Thyroid gland (tissue), 4 donors: ENCODE results near the gene FYB2. TPM values are rescaled to one million over a fixed set of nuclear protein-coding genes. Genes with fewer than 3 reads are reported as not detected.

Source experiments
- DNase-seq, 2 donors: peaks; one replicate each; pipeline ENCODE4 v3.0.0-alpha.2; 2019
- H3K27ac ChIP-seq, 3 donors: fragments of 200-600 bp; sonication (generic); 1 replicate in 2 of 3; 2 replicates in 1 of 3; pipeline ENCODE4 v1.5.1; 2016 to 2019; ENCODE audit warnings: mild to moderate bottlenecking in 1 of 3, moderate library complexity in 1 of 3
- H3K27me3 ChIP-seq: fragments of 200-600 bp; sonication (generic); one replicate; pipeline ENCODE4 v1.5.1; 2019
- H3K36me3 ChIP-seq, 2 donors: fragments of 200-600 bp; sonication (generic); one replicate each; pipeline ENCODE4 v1.5.1; 2016 to 2019
- H3K4me1 ChIP-seq, 2 donors: fragments of 200-600 bp; sonication (generic); one replicate each; pipeline ENCODE4 v1.5.1; 2017 to 2019
- H3K4me3 ChIP-seq, 3 donors: fragments of 200-600 bp; sonication (generic); replicated peaks in 1 of 3; 1 replicate in 2 of 3; 2 replicates in 1 of 3; pipeline ENCODE4 v1.5.1; 2016; ENCODE audit warnings: mild to moderate bottlenecking in 1 of 3
- H3K9me3 ChIP-seq: fragments of 200-600 bp; sonication (generic); one replicate; pipeline ENCODE4 v1.5.1; 2017
- POLR2A ChIP-seq, 2 donors: fragments of 450-650 bp; IDR thresholded peaks; one replicate each; pipeline ENCODE4 v1.6.1; 2017; ENCODE audit warnings: antibody characterized with exemption in 2 of 2, mild to moderate bottlenecking in 2 of 2, moderate library complexity in 1 of 2
- whole genome bisulfite sequencing, 2 donors: methylation state at CpG; one replicate each; pipeline ENCODE4 v1.1.5; 2017; 5-methylcytosine and 5-hydroxymethylcytosine counted together
- intact Hi-C: fragments of 100-400 bp; cut with DNase I; formaldehyde crosslinking; loops from one replicate; pipeline ENCODE4 v1.15.1; 2023
- total RNA-seq, 4 donors: library from RNA; depleted of rRNA; stranded (reverse); fragments of >200 nt; gene quantifications; one replicate each; pipeline ENCODE4 v1.2.3, GENCODE V29; 2016
- TF ChIP-seq, protein P1 (sequence below), 6 experiments: fragments of 200-600 bp in 3 of 6; fragments of 450-650 bp in 3 of 6; sonication (generic) in 3 of 6; IDR thresholded peaks; one replicate each; pipeline ENCODE4 v1.5.1; 2016 to 2019; ENCODE audit warnings: antibody characterized with exemption in 6 of 6, mild to moderate bottlenecking in 2 of 6, inconsistent platforms in 1 of 6, moderate library complexity in 1 of 6

Gene FYB2
- total RNA-seq, 4 donors from 2014 or later = 0.13 to 1.6 (median 0.78) TPM; not detected in 1

GRCh38 chr1:56745231-56745630 is 74.0 kb downstream of the FYB2 start:
- 88 to 91% methylated on average over 3 of the region's 3 CpGs for WGBS, 2 donors
- Histone ChIP-seq H3K27ac (no peak overlapping the region), H3K9me3 (no peaks in the 10 kb centered on the region), H3K4me3 (no peak overlapping the region), H3K4me1 (no peaks in the 10 kb centered on the region), H3K36me3 (no peaks in the 10 kb centered on the region), H3K27me3 (no peaks in the 10 kb centered on the region)
- DNase-seq = no peak
- no peak for TF ChIP-seq POLR2A (IDR thresholded peaks at IDR 0.05)
- TF ChIP-seq, protein P1, sequence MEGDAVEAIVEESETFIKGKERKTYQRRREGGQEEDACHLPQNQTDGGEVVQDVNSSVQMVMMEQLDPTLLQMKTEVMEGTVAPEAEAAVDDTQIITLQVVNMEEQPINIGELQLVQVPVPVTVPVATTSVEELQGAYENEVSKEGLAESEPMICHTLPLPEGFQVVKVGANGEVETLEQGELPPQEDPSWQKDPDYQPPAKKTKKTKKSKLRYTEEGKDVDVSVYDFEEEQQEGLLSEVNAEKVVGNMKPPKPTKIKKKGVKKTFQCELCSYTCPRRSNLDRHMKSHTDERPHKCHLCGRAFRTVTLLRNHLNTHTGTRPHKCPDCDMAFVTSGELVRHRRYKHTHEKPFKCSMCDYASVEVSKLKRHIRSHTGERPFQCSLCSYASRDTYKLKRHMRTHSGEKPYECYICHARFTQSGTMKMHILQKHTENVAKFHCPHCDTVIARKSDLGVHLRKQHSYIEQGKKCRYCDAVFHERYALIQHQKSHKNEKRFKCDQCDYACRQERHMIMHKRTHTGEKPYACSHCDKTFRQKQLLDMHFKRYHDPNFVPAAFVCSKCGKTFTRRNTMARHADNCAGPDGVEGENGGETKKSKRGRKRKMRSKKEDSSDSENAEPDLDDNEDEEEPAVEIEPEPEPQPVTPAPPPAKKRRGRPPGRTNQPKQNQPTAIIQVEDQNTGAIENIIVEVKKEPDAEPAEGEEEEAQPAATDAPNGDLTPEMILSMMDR (IDR thresholded peaks at IDR 0.05) = no peak
- intact Hi-C loops = no loop called here

- intact Hi-C loops = no loop called here
- WGBS, 2 donors = 86 to 90% methylated on average over 2 of the region's 2 CpGs
Measured at GRCh38 chr1:56728964-56729363, 90.2 kb downstream of the FYB2 start.

GRCh38 chr1:56726706-56727105 is 92.5 kb downstream of the FYB2 start:
- H3K27me3 ChIP-seq = no peaks in the 10 kb centered on the region
- TF ChIP-seq POLR2A (IDR thresholded peaks at IDR 0.05) = no peak
- TF ChIP-seq, protein P1 (IDR thresholded peaks at IDR 0.05) = no peak
- no peak for DNase-seq
- H3K4me1 ChIP-seq = no peaks in the 10 kb centered on the region
- no peak overlapping the region for H3K27ac ChIP-seq
- no peak overlapping the region for H3K4me3 ChIP-seq
- H3K36me3 ChIP-seq = no peaks in the 10 kb centered on the region
- intact Hi-C loops = no loop called here
- H3K9me3 ChIP-seq = no peaks in the 10 kb centered on the region

More at GRCh38 chr1:56728964-56729363, 90.2 kb downstream of the FYB2 start:
- no peaks in the 10 kb centered on the region for H3K36me3 ChIP-seq
- no peaks in the 10 kb centered on the region for H3K9me3 ChIP-seq
- H3K4me3 ChIP-seq = no peak overlapping the region
- H3K27ac ChIP-seq = no peak overlapping the region
- no peaks in the 10 kb centered on the region for H3K4me1 ChIP-seq
- no peaks in the 10 kb centered on the region for H3K27me3 ChIP-seq
- no peak for TF ChIP-seq POLR2A (IDR thresholded peaks at IDR 0.05)
- TF ChIP-seq, protein P1 (IDR thresholded peaks at IDR 0.05) = no peak
- DNase-seq = no peak

- WGBS, 2 donors = 70 to 75% methylated on average over 1 of the region's 1 CpG
Measured at GRCh38 chr1:56719171-56719570, 100.0 kb downstream of the FYB2 start.

DNA sequence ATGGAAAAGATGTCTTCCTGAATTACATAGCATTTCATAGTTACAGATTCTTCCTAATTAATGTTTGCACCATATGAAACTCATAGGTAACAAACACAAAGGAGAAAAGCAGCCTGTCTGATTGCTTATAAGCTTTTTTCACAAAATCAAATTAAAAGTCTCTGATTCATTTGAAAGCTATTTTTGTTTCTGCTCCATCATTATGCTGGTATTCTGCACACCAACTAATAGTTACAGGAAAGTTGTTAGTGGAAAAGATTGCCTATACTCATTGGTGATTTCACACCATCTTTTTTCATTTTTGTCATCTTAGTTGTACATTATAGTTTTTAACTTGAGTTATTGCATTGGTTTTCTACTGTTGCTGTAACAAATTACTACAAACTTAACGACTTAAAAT is 104.0 kb downstream of the FYB2 start:
- Histone ChIP-seq H3K27me3 (no peaks in the 10 kb centered on the region), H3K4me1 (no peaks in the 10 kb centered on the region), H3K36me3 (no peaks in the 10 kb centered on the region), H3K9me3 (no peaks in the 10 kb centered on the region), H3K27ac (no peak overlapping the region), H3K4me3 (no peak overlapping the region)
- intact Hi-C loops = no loop called here
- 60 to 71% methylated on average over 1 of the region's 1 CpG for WGBS, 2 donors
- DNase-seq = no peak
- no peak for TF ChIP-seq POLR2A (IDR thresholded peaks at IDR 0.05)
- TF ChIP-seq, protein P1 (IDR thresholded peaks at IDR 0.05) = no peak

More at GRCh38 chr1:56719171-56719570, 100.0 kb downstream of the FYB2 start:
- DNase-seq = no peak
- TF ChIP-seq, protein P1 (IDR thresholded peaks at IDR 0.05) = no peak
- TF ChIP-seq POLR2A (IDR thresholded peaks at IDR 0.05) = no peak
- Histone ChIP-seq H3K36me3 (no peaks in the 10 kb centered on the region), H3K4me1 (no peaks in the 10 kb centered on the region), H3K27ac (no peak overlapping the region), H3K4me3 (no peak overlapping the region), H3K27me3 (no peaks in the 10 kb centered on the region), H3K9me3 (no peaks in the 10 kb centered on the region)
- intact Hi-C loops = no loop called here
